H1 (cell line): Measurements from ENCODE around the gene TOMM40L. TPM values are rescaled to one million over a fixed set of nuclear protein-coding genes. Genes with fewer than 3 reads are reported as not detected.
A peak's percentile ranks its signal among the peaks of the same experiment; 100 is the strongest.

Source experiments
- CTCF ChIA-PET: fragments of 300-600 bp; sonication (Branson Sonifier 250); formaldehyde crosslinking; loops from one replicate; lab custom pipeline; 2021; ENCODE audit not compliant: partially characterized antibody; lab: Charles Lee
- POLR2A ChIA-PET: fragments of 300-600 bp; sonication (Branson Sonifier 250); formaldehyde crosslinking; loops from one replicate; lab custom pipeline; 2021; ENCODE audit warnings: inconsistent platforms; ENCODE audit not compliant: partially characterized antibody; lab: Charles Lee
- DNase-seq, 2 experiments: peaks; one replicate each; pipeline versions ENCODE4 v3.0.0 to v3.0.0-alpha.2; 2010 to 2022; ENCODE audit warnings: low spot score in 2 of 2, low read depth in 1 of 2, mixed read lengths in 1 of 2
- FAIRE-seq: peaks from 2 replicates; lab custom pipeline; 2011; peaks lifted over from hg19 to GRCh38; lab: Jason Lieb, UNC
- H2AFZ ChIP-seq: 2 replicates; pipeline ENCODE4 v1.8.1; 2012; ENCODE audit warnings: low read length, inconsistent platforms
- H2AK5ac ChIP-seq: 2 replicates; pipeline ENCODE4 v1.6.1; 2013; ENCODE audit warnings: low read depth, low read length
- H2BK120ac ChIP-seq: replicated peaks from 2 replicates; pipeline ENCODE3; 2013; ENCODE audit warnings: low read depth, low read length, inconsistent platforms
- H2BK12ac ChIP-seq: 2 replicates; pipeline ENCODE4 v1.6.1; 2013; ENCODE audit warnings: low read depth, low read length
- H2BK15ac ChIP-seq: 2 replicates; pipeline ENCODE4 v1.6.1; 2013; ENCODE audit warnings: low read length
- H2BK20ac ChIP-seq: 2 replicates; pipeline ENCODE4 v1.6.1; 2013; ENCODE audit warnings: low read length
- H2BK5ac ChIP-seq: 2 replicates; pipeline ENCODE4 v1.6.1; 2013; ENCODE audit warnings: low read depth, low read length
- H3K14ac ChIP-seq: 2 replicates; pipeline ENCODE4 v1.6.1; 2013; ENCODE audit warnings: inconsistent platforms; ENCODE audit not compliant: insufficient read length
- H3K18ac ChIP-seq: 2 replicates; pipeline ENCODE4 v1.6.1; 2013; ENCODE audit warnings: low read length; ENCODE audit errors: extremely low read depth
- H3K23ac ChIP-seq: 2 replicates; pipeline ENCODE4 v1.6.1; 2013; ENCODE audit warnings: inconsistent platforms; ENCODE audit not compliant: insufficient read length
- H3K23me2 ChIP-seq: 2 replicates; pipeline ENCODE4 v1.6.1; 2013; ENCODE audit warnings: low read depth, low read length
- H3K27ac ChIP-seq: 2 replicates; pipeline ENCODE4 v1.6.1; 2011; ENCODE audit warnings: low read depth, low read length, inconsistent platforms
- H3K27me3 ChIP-seq, 4 experiments: replicated peaks in 1 of 4; 1 replicate in 1 of 4; 2 replicates in 3 of 4; pipeline versions ENCODE4 v1.6.1 to v1.8.1; 2011 to 2013; ENCODE audit warnings: low read length in 3 of 4, mild to moderate bottlenecking in 3 of 4, inconsistent platforms in 2 of 4, mixed read lengths in 2 of 4, moderate library complexity in 1 of 4; ENCODE audit not compliant: control insufficient read depth in 3 of 4, insufficient read depth in 3 of 4; ENCODE audit errors: extremely low read depth in 1 of 4
- H3K36me3 ChIP-seq, 4 experiments: 2 replicates each; pipeline versions ENCODE4 v1.6.1 to v1.8.1; 2011 to 2013; ENCODE audit warnings: mild to moderate bottlenecking in 4 of 4, low read length in 3 of 4, moderate library complexity in 2 of 4, control low read depth in 1 of 4, inconsistent platforms in 1 of 4; ENCODE audit not compliant: insufficient read depth in 4 of 4, control insufficient read depth in 2 of 4
- H3K4ac ChIP-seq: replicated peaks from 2 replicates; pipeline ENCODE3; 2013; ENCODE audit warnings: low read length, low read depth, mixed read lengths, inconsistent platforms; ENCODE audit not compliant: insufficient read length
- H3K4me1 ChIP-seq, 4 experiments: replicated peaks in 1 of 4; 1 replicate in 1 of 4; 2 replicates in 3 of 4; pipeline versions ENCODE4 v1.6.1 to v1.8.1; 2011 to 2013; ENCODE audit warnings: low read length in 3 of 4, inconsistent platforms in 2 of 4, mixed read lengths in 1 of 4; ENCODE audit not compliant: insufficient read depth in 4 of 4, control insufficient read depth in 3 of 4
- H3K4me2 ChIP-seq, 2 experiments: 2 replicates each; pipeline versions ENCODE4 v1.6.1 to v1.8.1; 2011 to 2013; ENCODE audit warnings: low read depth in 2 of 2, low read length in 2 of 2, control low read depth in 1 of 2, inconsistent platforms in 1 of 2, mild to moderate bottlenecking in 1 of 2; ENCODE audit not compliant: insufficient read depth in 1 of 2
- H3K4me3 ChIP-seq, 4 experiments: fragments of 200-600, 300-600 bp in 1 of 4; sonication (generic), shearing (Covaris generic), sonication (Bioruptor Twin) in 1 of 4; 2 replicates each; pipeline versions ENCODE4 v1.5.1 to v1.8.1; 2011 to 2016; ENCODE audit warnings: low read length in 4 of 4, low read depth in 3 of 4, control low read depth in 2 of 4, inconsistent platforms in 2 of 4, mild to moderate bottlenecking in 2 of 4, mixed read lengths in 1 of 4, moderate library complexity in 1 of 4; ENCODE audit not compliant: insufficient read depth in 2 of 4; ENCODE audit errors: extremely low read depth in 1 of 4
- H3K56ac ChIP-seq: replicated peaks from 2 replicates; pipeline ENCODE3; 2013; ENCODE audit warnings: low read depth, mild to moderate bottlenecking, mixed read lengths, low read length, inconsistent platforms; ENCODE audit not compliant: insufficient read length
- H3K79me1 ChIP-seq: 2 replicates; pipeline ENCODE4 v1.6.1; 2013; ENCODE audit warnings: low read depth, low read length, control low read depth
- H3K79me2 ChIP-seq, 2 experiments: 2 replicates each; pipeline versions ENCODE4 v1.6.1 to v1.8.1; 2012 to 2013; ENCODE audit warnings: low read length in 2 of 2, mild to moderate bottlenecking in 2 of 2, inconsistent platforms in 1 of 2; ENCODE audit not compliant: insufficient read depth in 2 of 2, control insufficient read depth in 1 of 2
- H3K9ac ChIP-seq, 4 experiments: replicated peaks in 1 of 4; 1 replicate in 1 of 4; 2 replicates in 3 of 4; pipeline versions ENCODE4 v1.6.1 to v1.8.1; 2011 to 2013; ENCODE audit warnings: low read depth in 3 of 4, low read length in 3 of 4, control low read depth in 2 of 4, mild to moderate bottlenecking in 2 of 4, moderate library complexity in 2 of 4, inconsistent platforms in 1 of 4; ENCODE audit errors: extremely low read depth in 1 of 4
- H3K9me3 ChIP-seq, 2 experiments: 2 replicates each; pipeline versions ENCODE4 v1.6.1 to v1.8.1; 2012 to 2013; ENCODE audit warnings: mild to moderate bottlenecking in 2 of 2, moderate library complexity in 2 of 2, control low read depth in 1 of 2, inconsistent platforms in 1 of 2, low read depth in 1 of 2, low read length in 1 of 2, mixed read lengths in 1 of 2; ENCODE audit not compliant: insufficient read depth in 2 of 2
- H4K20me1 ChIP-seq, 2 experiments: replicated peaks in 1 of 2; 2 replicates each; pipeline versions ENCODE3 to v1.8.1; 2011 to 2013; ENCODE audit warnings: inconsistent platforms in 2 of 2, low read length in 2 of 2, mild to moderate bottlenecking in 1 of 2; ENCODE audit not compliant: insufficient read depth in 2 of 2, control insufficient read depth in 1 of 2
- H4K5ac ChIP-seq: 2 replicates; pipeline ENCODE4 v1.6.1; 2013; ENCODE audit warnings: low read length, low read depth, mixed read lengths, inconsistent platforms; ENCODE audit not compliant: insufficient read length
- H4K8ac ChIP-seq: 2 replicates; pipeline ENCODE4 v1.8.0; 2013; ENCODE audit warnings: mild to moderate bottlenecking, moderate library complexity, low read length, inconsistent platforms; ENCODE audit not compliant: insufficient read depth; ENCODE audit errors: extremely low read depth
- H4K91ac ChIP-seq: replicated peaks from 2 replicates; pipeline ENCODE3; 2013; ENCODE audit warnings: low read length, mixed read lengths, inconsistent platforms; ENCODE audit not compliant: insufficient read length
- HDAC2 ChIP-seq, 2 experiments: fragments of 300-600 bp in 1 of 2; sonication (generic) in 1 of 2; IDR thresholded peaks; 2 replicates each; pipeline ENCODE4 v1.6.1; 2011 to 2012; ENCODE audit warnings: low read depth in 2 of 2, low read length in 2 of 2, mild to moderate bottlenecking in 2 of 2, moderate library complexity in 2 of 2, borderline replicate concordance in 1 of 2, inconsistent platforms in 1 of 2
- SIN3A ChIP-seq, 2 experiments: IDR thresholded peaks in 1 of 2; conservative IDR thresholded peaks in 1 of 2; 2 replicates each; pipeline ENCODE4 v1.6.1; 2011 to 2012; ENCODE audit warnings: low read length in 2 of 2, improper control_type of control experiment in 1 of 2, low read depth in 1 of 2, mild to moderate bottlenecking in 1 of 2
- WGBS, 2 experiments: shearing (Covaris generic) in 1 of 2; methylation state at CpG; one replicate each; pipeline versions ENCODE4 v1.1.6 to v1.1.7; 2013 to 2015; ENCODE audit warnings: low lambda C conversion rate in 2 of 2, mixed read lengths in 2 of 2, inconsistent platforms in 1 of 2, low coverage in 1 of 2, missing lambda C conversion rate in 1 of 2; ENCODE audit not compliant: insufficient replicate concordance in 2 of 2, insufficient coverage in 1 of 2, insufficient read length in 1 of 2; ENCODE audit errors: extremely low coverage in 1 of 2, missing lambda C conversion rate in 1 of 2; 5-methylcytosine and 5-hydroxymethylcytosine counted together
- polyA plus RNA-seq, 7 experiments: library from polyadenylated mRNA; depleted of rRNA in 3 of 7; stranded (reverse) in 5 of 7; unstranded in 2 of 7; fragments of >200 nt in 5 of 7; fragments of 200-250 nt in 2 of 7; gene quantifications; 1 replicate in 5 of 7; 2 replicates in 1 of 7; 4 replicates in 1 of 7; pipeline versions ENCODE4 v1.2.1 to v1.2.3, GENCODE V29; 2011 to 2013; ENCODE audit warnings: missing spikeins in 2 of 7, mixed read lengths in 2 of 7
- total RNA-seq: library from RNA; stranded (reverse); fragmentation: NEBNext Ultra II Directional; extraction: Animal tissue kit (Norgen Biotek cat#: 25700); gene quantifications from 2 replicates; pipeline ENCODE4 v1.2.1, GENCODE V29; 2021

TOMM40L gene
- total and polyA plus RNA-seq, 2 of the 8 experiments (the other 6 are each of a cell fraction or from before 2014, with no cell fraction given): 11.4 to 15.0 TPM

GRCh38 chr1:161238039-161238473 is 12.2 kb downstream of the TOMM40L start, which contains the start of gene NR1I3:
Gene NR1I3, minus strand, starts transcription at chr1:161238203. Its CDS starts 1,638 bp downstream, at chr1:161236565.
- H4K8ac ChIP-seq: peak within 1 kb of the TSS; percentile 57
- POLR2A ChIA-PET: interaction anchor here (0.6 to 2.3 kb wide), 3 partner anchors 9 to 54 kb away, joined by 3 to 7 read pairs (median 4); no protein-coding TSS in a partner anchor
- H2BK20ac ChIP-seq: no peak within 1 kb of the TSS
- no peak within 1 kb of the TSS for H3K9ac ChIP-seq
- H2BK12ac ChIP-seq: no peak within 1 kb of the TSS
- no peaks in the 10 kb centered on the region for H3K4me1 ChIP-seq
- H3K36me3 ChIP-seq: no peaks in the 10 kb centered on the region
- no peak within 1 kb of the TSS for H3K56ac ChIP-seq
- no peak within 1 kb of the TSS for H3K18ac ChIP-seq
- no peak within 1 kb of the TSS for H3K14ac ChIP-seq
- no peaks in the 10 kb centered on the region for H3K79me1 ChIP-seq
- no peak within 1 kb of the TSS for H2BK120ac ChIP-seq
- H4K91ac ChIP-seq: no peak within 1 kb of the TSS
- no peaks in the 10 kb centered on the region for H4K20me1 ChIP-seq
- no peak for DNase-seq
- no peak within 1 kb of the TSS for H2BK5ac ChIP-seq
- H3K4ac ChIP-seq: no peak within 1 kb of the TSS
- FAIRE-seq: no peak
- no peaks in the 10 kb centered on the region for H3K9me3 ChIP-seq
- whole genome bisulfite sequencing, 2 experiments: 95% methylated on average over 4 of the region's 4 CpGs; no CpG with 5 or more reads in 1 of the 2 experiments
- H3K4me2 ChIP-seq: no peak within 1 kb of the TSS
- H2AK5ac ChIP-seq: no peak within 1 kb of the TSS
- H2BK15ac ChIP-seq: no peak within 1 kb of the TSS
- H4K5ac ChIP-seq: no peak within 1 kb of the TSS
- TF ChIP-seq HDAC2 (IDR thresholded peaks at IDR 0.05; ENCODE audit: borderline replicate concordance in 1 of 2, low read depth in 2 of 2, low read length in 2 of 2) (no peak), SIN3A (conservative IDR thresholded peaks at IDR 0.05 in 1 of 2, IDR thresholded peaks at IDR 0.05 in 1 of 2; ENCODE audit: low read depth in 1 of 2, low read length in 2 of 2) (no peak)
- TF ChIP-seq, all 59 proteins: peak for 0
- H3K27me3 ChIP-seq: no peaks in the 10 kb centered on the region
- H3K79me2 ChIP-seq: no peaks in the 10 kb centered on the region
- no peaks in the 10 kb centered on the region for H3K23me2 ChIP-seq
- H3K4me3 ChIP-seq: no peak within 1 kb of the TSS
- CTCF ChIA-PET: interaction anchor here (0.7 to 8.6 kb wide), 8 partner anchors 10 to 144 kb away, joined by 3 to 84 read pairs (median 4); partner anchors contain the start of genes APOA2 and TOMM40L
- H2AFZ ChIP-seq: no peak within 1 kb of the TSS
- H3K23ac ChIP-seq: no peak within 1 kb of the TSS
- no peak within 1 kb of the TSS for H3K27ac ChIP-seq
